ENCODE results near the gene NAA50. TPM values are rescaled to one million over a fixed set of nuclear protein-coding genes. Genes with fewer than 3 reads are reported as not detected.
A peak's percentile ranks its signal among the peaks of the same experiment; 100 is the strongest.

The NAA50 gene
- total RNA-seq, 5 donors from 2014 or later (not counting 1 experiment from before 2014, with no cell fraction given) = 49.0 to 67.1 (median 61.8) TPM

DNA sequence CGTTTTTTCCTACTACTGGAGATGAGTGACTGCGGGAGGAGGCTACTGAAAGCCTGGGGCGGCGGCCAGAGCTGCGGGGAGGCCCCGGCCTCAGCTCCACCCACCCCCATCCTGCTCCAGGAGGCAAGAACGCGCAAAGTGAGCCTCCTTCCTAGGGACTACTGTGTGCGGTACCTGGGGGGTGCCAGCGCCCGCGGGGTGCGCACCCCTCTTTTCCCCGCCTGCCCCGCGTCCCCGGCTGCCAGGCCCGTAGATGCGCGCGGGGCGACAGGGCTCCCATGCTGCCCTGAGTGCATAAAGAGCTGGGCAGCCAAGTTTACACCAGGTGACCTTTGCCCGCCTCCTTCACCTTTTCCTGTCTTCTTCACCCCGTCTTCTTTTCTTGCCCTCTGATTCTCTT is 47.1 kb downstream of the NAA50 start:
- peak overlapping the region; percentile 82 for H3K27ac ChIP-seq (ENCODE audit: low read length)
- WGBS (ENCODE audit: insufficient coverage) = 51% methylated on average over 18 of the region's 24 CpGs

DNA sequence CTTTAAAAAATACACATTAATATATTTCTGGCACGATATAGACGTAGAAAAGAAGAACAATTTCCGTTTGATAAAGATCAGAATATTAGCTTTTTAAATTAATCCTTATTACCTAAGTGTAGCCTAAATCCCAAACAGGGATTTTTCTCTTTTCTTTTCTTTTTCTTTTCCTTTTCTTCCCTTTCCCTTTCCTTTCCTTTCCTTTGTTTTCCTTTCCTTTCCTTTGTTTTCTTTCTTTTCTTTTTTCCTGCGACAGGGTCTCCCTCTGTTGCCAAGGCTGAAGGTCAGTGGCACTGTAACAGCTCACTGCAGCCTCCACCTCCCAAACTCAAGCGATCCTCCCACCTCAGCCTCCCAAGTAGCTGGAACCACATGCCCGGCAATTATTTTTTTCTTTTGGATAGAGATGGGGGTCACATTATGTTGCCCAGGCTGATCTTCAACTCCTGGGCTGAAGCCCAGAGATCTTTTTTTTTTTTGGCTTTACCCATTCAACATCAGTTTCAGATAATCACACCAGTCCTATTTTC is 47.8 kb downstream of the NAA50 start:
- Mint-ChIP-seq H3K36me3 (peaks cover 5% of the 10 kb centered on the region), H3K27ac (no peak overlapping the region), H3K9me3 (no peaks in the 10 kb centered on the region), H3K4me1 (peaks cover 25 to 27% (median 26%) of the 10 kb centered on the region in 3 donors), H3K4me3 (no peak overlapping the region), H3K27me3 (no peaks in the 10 kb centered on the region)
- no peak for ATAC-seq (replicated peaks in 1 of 4)
- Histone ChIP-seq H3K4me1 (ENCODE audit: control insufficient read depth in 1 of 2, extremely low read depth in 1 of 2, insufficient read depth in 2 of 2, low read length in 2 of 2) (peaks cover 19 to 22% of the 10 kb centered on the region in 2 experiments), H3K4me3 (ENCODE audit: control insufficient read depth in 1 of 2, extremely low read depth in 1 of 2, low read length in 1 of 2) (no peak overlapping the region), H3K9me3 (no peaks in the 10 kb centered on the region), H3K36me3 (ENCODE audit: control insufficient read depth in 2 of 2, extremely low read depth in 1 of 2, insufficient read depth in 1 of 2, low read length in 1 of 2) (no peaks in the 10 kb centered on the region), H3K27me3 (replicated peaks in 1 of 2; ENCODE audit: control insufficient read depth in 2 of 2, extremely low read depth in 1 of 2, insufficient read depth in 2 of 2, low read length in 1 of 2) (no peaks in the 10 kb centered on the region), H3K27ac (ENCODE audit: low read length) (peak overlapping the region; percentile 82)
- ChIA-PET CTCF (interaction anchor here (0.7 to 1.2 kb wide), 3 partner anchors 38 to 1138 kb away, joined by 3 to 4 read pairs (median 4); no protein-coding TSS in a partner anchor), POLR2A (interaction anchor here (0.5 to 0.6 kb wide), 2 partner anchors 23 to 123 kb away, joined by 3 to 8 read pairs; no protein-coding TSS in a partner anchor)
- 100% methylated on average over 1 of the region's 6 CpGs for WGBS (ENCODE audit: insufficient coverage)
- DNase-seq = no peak

More for the DNA sequence above, 47.1 kb downstream of the NAA50 start:
- DNase-seq (peak in 6 of 35 experiments; percentile 1 to 19 (median 9)), ATAC-seq (replicated peaks in 1 of 4) (no peak)
- Histone ChIP-seq H3K36me3 (ENCODE audit: control insufficient read depth in 2 of 2, extremely low read depth in 1 of 2, insufficient read depth in 1 of 2, low read length in 1 of 2) (no peaks in the 10 kb centered on the region), H3K4me1 (ENCODE audit: control insufficient read depth in 1 of 2, extremely low read depth in 1 of 2, insufficient read depth in 2 of 2, low read length in 2 of 2) (peaks cover 19 to 22% of the 10 kb centered on the region in 2 experiments), H3K4me3 (ENCODE audit: control insufficient read depth in 1 of 2, extremely low read depth in 1 of 2, low read length in 1 of 2) (peak overlapping the region; percentile 13 to 32), H3K9me3 (no peaks in the 10 kb centered on the region), H3K27me3 (replicated peaks in 1 of 2; ENCODE audit: control insufficient read depth in 2 of 2, extremely low read depth in 1 of 2, insufficient read depth in 2 of 2, low read length in 1 of 2) (no peaks in the 10 kb centered on the region)
- ChIA-PET CTCF (interaction anchor here in 1 of 2 donors (0.5 to 1.2 kb wide), 3 partner anchors 16 to 76 kb away, joined by 4 read pairs; no protein-coding TSS in a partner anchor), POLR2A (interaction anchor here (0.6 to 0.7 kb wide), 3 partner anchors 14 to 809 kb away, joined by 3 to 4 read pairs (median 3); no protein-coding TSS in a partner anchor)
- Mint-ChIP-seq H3K9me3 (no peaks in the 10 kb centered on the region), H3K27ac (peak overlapping the region; percentile 70 to 87), H3K36me3 (no peaks in the 10 kb centered on the region), H3K4me1 (peaks cover 18 to 20% (median 19%) of the 10 kb centered on the region in 3 donors), H3K27me3 (no peaks in the 10 kb centered on the region), H3K4me3 (peak overlapping the region in 2 of 3 donors; percentile 56 to 75)

DNA sequence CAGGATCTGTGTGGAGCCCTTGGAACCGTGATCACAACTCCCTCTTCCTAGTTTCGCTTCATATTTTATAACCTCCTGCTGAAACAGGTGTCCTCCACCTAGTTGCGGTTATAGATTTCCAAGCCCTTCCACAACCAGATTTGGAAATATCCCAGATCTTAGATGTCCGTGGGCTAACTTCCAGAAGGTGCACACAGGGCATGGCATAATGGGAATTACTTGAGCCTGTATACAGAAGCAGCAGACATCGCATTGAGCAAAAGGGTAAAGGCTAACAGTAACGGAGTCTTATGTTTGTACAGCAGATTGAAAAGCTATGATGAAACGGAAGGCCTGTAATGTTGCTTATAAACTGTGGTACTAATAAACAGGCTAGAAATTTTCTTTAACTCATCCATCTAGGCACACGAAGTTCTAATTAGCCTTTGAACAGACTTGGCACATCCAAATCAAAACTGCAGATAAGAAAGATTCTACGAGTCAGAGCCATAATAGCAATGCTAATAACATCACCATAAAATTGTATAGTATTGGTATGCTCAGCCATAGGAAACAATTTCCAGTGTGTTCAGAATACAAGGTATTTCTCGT is 48.5 kb downstream of the NAA50 start:
- Mint-ChIP-seq H3K36me3 (peaks cover 8% of the 10 kb centered on the region), H3K9me3 (no peaks in the 10 kb centered on the region), H3K4me1 (peaks cover 30 to 31% (median 30%) of the 10 kb centered on the region in 3 donors), H3K27ac (no peak overlapping the region), H3K4me3 (no peak overlapping the region), H3K27me3 (no peaks in the 10 kb centered on the region)
- peak overlapping the region; percentile 57 to 97 for H3K4me3 ChIP-seq (ENCODE audit: control insufficient read depth in 1 of 2, extremely low read depth in 1 of 2, low read length in 1 of 2)
- H3K27me3 ChIP-seq (replicated peaks in 1 of 2; ENCODE audit: control insufficient read depth in 2 of 2, extremely low read depth in 1 of 2, insufficient read depth in 2 of 2, low read length in 1 of 2) = no peaks in the 10 kb centered on the region
- WGBS (ENCODE audit: insufficient coverage) = 0% methylated on average over 1 of the region's 10 CpGs
- H3K9me3 ChIP-seq = no peaks in the 10 kb centered on the region
- ChIA-PET CTCF (interaction anchor here in 1 of 2 donors (1.0 kb wide), 1 partner anchor 205 kb away, joined by 4 read pairs; no protein-coding TSS in a partner anchor), POLR2A (interaction anchor here (0.5 to 0.7 kb wide), 3 partner anchors 15 to 123 kb away, joined by 3 to 8 read pairs (median 3); no protein-coding TSS in a partner anchor)
- H3K36me3 ChIP-seq (ENCODE audit: control insufficient read depth in 2 of 2, extremely low read depth in 1 of 2, insufficient read depth in 1 of 2, low read length in 1 of 2) = no peaks in the 10 kb centered on the region
- peak overlapping the region; percentile 82 for H3K27ac ChIP-seq (ENCODE audit: low read length)
- peak in 2 of 35 experiments; percentile 6 to 38 for DNase-seq
- ATAC-seq (replicated peaks in 1 of 4) = no peak
- H3K4me1 ChIP-seq (ENCODE audit: control insufficient read depth in 1 of 2, extremely low read depth in 1 of 2, insufficient read depth in 2 of 2, low read length in 2 of 2) = peaks cover 19 to 22% of the 10 kb centered on the region in 2 experiments

DNA sequence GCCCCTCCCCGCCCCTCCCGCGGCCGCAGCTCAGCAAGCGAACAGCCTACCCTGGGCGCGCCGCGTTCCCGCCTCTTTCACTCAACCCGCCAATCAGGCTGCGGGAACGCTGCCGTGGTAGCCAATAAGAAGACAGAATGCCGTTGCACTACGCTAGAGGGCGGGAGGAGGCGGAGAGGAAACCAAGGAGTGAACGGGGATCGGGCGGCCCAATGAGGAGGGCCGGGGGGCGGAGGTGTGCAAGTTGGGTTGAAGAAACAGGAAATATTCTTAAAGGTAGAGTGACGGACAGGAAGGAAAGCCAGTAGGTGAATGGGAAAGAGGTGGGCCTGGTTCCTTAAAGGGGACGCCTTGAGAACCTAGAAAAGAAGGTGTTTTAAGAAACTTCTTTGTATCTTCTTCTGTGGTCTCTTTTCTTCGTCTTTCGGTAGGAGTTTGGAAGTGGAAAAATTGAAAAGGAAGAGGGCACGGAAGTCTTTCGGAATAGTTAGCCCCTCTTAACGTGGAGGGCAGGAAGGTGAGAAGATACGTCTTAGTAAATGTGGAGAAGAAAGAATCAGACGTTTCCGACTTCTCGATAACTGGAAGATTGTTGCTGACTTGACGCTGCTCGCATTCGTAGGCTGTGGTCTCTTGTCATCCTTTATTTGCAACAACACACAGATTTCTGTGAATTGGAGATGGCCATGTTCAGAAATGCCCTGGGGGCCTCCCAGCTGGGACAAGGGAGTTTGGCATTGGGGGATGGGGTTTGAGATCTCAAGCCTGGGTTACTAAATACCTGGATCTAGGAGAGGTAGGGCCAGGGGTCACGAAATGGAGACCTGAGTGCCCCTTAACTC is 49.2 kb downstream of the NAA50 start:
- Histone ChIP-seq H3K27ac (ENCODE audit: low read length) (peak overlapping the region; percentile 82), H3K27me3 (replicated peaks in 1 of 2; ENCODE audit: control insufficient read depth in 2 of 2, extremely low read depth in 1 of 2, insufficient read depth in 2 of 2, low read length in 1 of 2) (no peaks in the 10 kb centered on the region), H3K9me3 (no peaks in the 10 kb centered on the region), H3K4me3 (ENCODE audit: control insufficient read depth in 1 of 2, extremely low read depth in 1 of 2, low read length in 1 of 2) (peak overlapping the region; percentile 73 to 97), H3K36me3 (ENCODE audit: control insufficient read depth in 2 of 2, extremely low read depth in 1 of 2, insufficient read depth in 1 of 2, low read length in 1 of 2) (no peaks in the 10 kb centered on the region), H3K4me1 (ENCODE audit: control insufficient read depth in 1 of 2, extremely low read depth in 1 of 2, insufficient read depth in 2 of 2, low read length in 2 of 2) (peaks cover 19 to 22% of the 10 kb centered on the region in 2 experiments)
- DNase-seq (peak; percentile 97 to 100 (median 99)), ATAC-seq (replicated peaks in 1 of 4) (peak; percentile 81 to 85 (median 82))
- Mint-ChIP-seq H3K27ac (no peak overlapping the region), H3K9me3 (no peaks in the 10 kb centered on the region), H3K36me3 (peaks cover 8% of the 10 kb centered on the region), H3K4me1 (peaks cover 30 to 33% (median 30%) of the 10 kb centered on the region in 3 donors), H3K27me3 (no peaks in the 10 kb centered on the region), H3K4me3 (no peak overlapping the region)
- POLR2A ChIA-PET = interaction anchor here in 1 of 2 donors (0.6 to 1.9 kb wide), 5 partner anchors 16 to 50 kb away, joined by 3 to 15 read pairs (median 3); partner anchors contain the start of gene ATP6V1A
- CTCF ChIA-PET = interaction anchor here in 1 of 2 donors (0.6 to 1.4 kb wide), 8 partner anchors 40 to 1152 kb away, joined by 3 to 10 read pairs (median 4); partner anchors contain the start of genes ATP6V1A and NAA50
- 0% methylated on average over 15 of the region's 38 CpGs for WGBS (ENCODE audit: insufficient coverage)

DNA sequence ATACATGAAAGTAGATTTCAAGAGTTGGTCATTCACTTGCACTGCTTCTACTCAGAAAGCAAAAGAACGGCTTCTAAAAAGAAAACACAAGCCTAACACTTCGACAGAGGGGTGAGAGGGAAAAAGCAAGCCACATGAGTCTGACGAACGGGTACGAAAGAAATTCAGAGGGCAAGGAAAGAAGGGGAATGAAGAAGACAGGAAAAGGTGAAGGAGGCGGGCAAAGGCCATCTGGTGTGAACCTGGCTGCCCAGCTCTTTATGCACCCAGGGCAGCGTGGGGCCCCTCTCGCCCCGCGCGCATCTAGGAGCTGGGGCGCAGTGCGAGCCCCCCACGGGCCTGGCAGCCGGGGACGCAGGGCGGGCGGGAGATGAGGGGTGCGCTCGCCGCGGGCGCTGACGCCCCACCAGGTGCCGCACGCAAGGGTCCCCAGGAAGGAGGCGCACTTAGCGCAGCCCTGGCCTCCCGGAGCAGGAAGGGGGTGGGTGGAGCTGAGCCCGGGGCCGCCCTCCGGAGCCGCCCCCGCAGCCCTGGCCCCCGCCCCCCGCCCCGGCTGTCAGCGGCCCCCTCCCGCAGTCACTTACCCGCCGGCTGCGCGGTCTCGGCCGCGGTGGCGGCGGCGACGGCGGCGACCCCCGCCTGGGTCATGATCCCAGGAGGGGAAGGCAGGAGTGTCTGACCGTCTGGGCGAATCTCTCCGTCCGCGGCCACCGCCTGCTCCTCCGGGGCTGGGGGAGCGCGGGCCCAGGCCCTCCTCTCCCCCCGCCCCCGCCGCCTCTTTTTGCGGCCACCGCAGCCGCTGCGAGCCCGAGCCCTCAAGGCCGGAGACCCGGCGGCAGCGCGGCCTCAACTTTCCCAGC is 50.0 kb downstream of the NAA50 start, which contains the start of gene USF3:
USF3 (minus strand) TSS at position 857 of the 860 bp plus-strand sequence. CDS start 21,764 bp downstream, outside the sequence.
- DNase-seq (peak; percentile 66 to 92 (median 81)), ATAC-seq (replicated peaks in 1 of 4) (peak; percentile 76 to 85 (median 80))
- 0% methylated on average over 54 of the region's 75 CpGs for WGBS (ENCODE audit: insufficient coverage)
- Mint-ChIP-seq H3K4me3 (peak within 1 kb of the TSS; percentile 92 to 99 (median 94)), H3K4me1 (peaks cover 30 to 33% (median 30%) of the 10 kb centered on the region in 3 donors), H3K9me3 (no peaks in the 10 kb centered on the region), H3K36me3 (peaks cover 8% of the 10 kb centered on the region), H3K27me3 (no peaks in the 10 kb centered on the region), H3K27ac (peak within 1 kb of the TSS; percentile 97 to 98)
- POLR2A ChIA-PET = interaction anchor here in 1 of 2 donors (0.6 to 1.9 kb wide), 5 partner anchors 10 to 51 kb away, joined by 3 to 15 read pairs (median 3); partner anchors contain the start of gene ATP6V1A
- peak within 1 kb of the TSS; percentile 83 for H3K27ac ChIP-seq (ENCODE audit: low read length)
- H3K9me3 ChIP-seq = no peaks in the 10 kb centered on the region
- H3K4me1 ChIP-seq (ENCODE audit: control insufficient read depth in 1 of 2, extremely low read depth in 1 of 2, insufficient read depth in 2 of 2, low read length in 2 of 2) = peaks cover 19 to 22% of the 10 kb centered on the region in 2 experiments
- CTCF ChIA-PET = interaction anchor here (0.5 to 1.4 kb wide), 11 partner anchors 41 to 1473 kb away, joined by 3 to 10 read pairs (median 4); partner anchors contain the start of genes ATP6V1A (in 1 of the 2) and NAA50 (in 1 of the 2)
- H3K27me3 ChIP-seq (replicated peaks in 1 of 2; ENCODE audit: control insufficient read depth in 2 of 2, extremely low read depth in 1 of 2, insufficient read depth in 2 of 2, low read length in 1 of 2) = no peaks in the 10 kb centered on the region
- no peaks in the 10 kb centered on the region for H3K36me3 ChIP-seq (ENCODE audit: control insufficient read depth in 2 of 2, extremely low read depth in 1 of 2, insufficient read depth in 1 of 2, low read length in 1 of 2)
- H3K4me3 ChIP-seq (ENCODE audit: control insufficient read depth in 1 of 2, extremely low read depth in 1 of 2, low read length in 1 of 2) = peak within 1 kb of the TSS; percentile 73 to 97
